Muscle of arm (tissue), 12 donors: ENCODE results near the gene MNS1. TPM values are rescaled to one million over a fixed set of nuclear protein-coding genes. Genes with fewer than 3 reads are reported as not detected.

Experiments
- polyA plus RNA-seq, 12 donors: library from polyadenylated mRNA; unstranded; fragments of 120-200 nt; gene quantifications; one replicate each; pipeline ENCODE4 v1.2.1, GENCODE V29; 2013; ENCODE audit not compliant: insufficient read length in 12 of 12

MNS1 gene
- polyA plus RNA-seq, 12 donors = 5.2 to 13.5 (median 6.7) TPM; not detected in 1

Other genes starting within 250 kb of the MNS1 start
- 10 to 100 TPM in 11 of 12 donors, not detected in 1; 14.2 to 28.2 (median 15.1) TPM for gene RFX7, start 221.3 kb downstream of the MNS1 start, polyA plus RNA-seq
- gene TEX9, start 99.7 kb downstream of the MNS1 start, polyA plus RNA-seq = 10 to 100 TPM in 1 of 12 donors, 1 to 10 TPM in 10, not detected in 1; 1.5 to 11.8 (median 3.2) TPM